Hematopoietic multipotent progenitor cell treated with erythropoietin and hydrocortisone succinate and interleukin-3 and kit ligand, for 4 days (in vitro differentiated cells): ENCODE measurements around the gene BCORL1.
A peak's percentile ranks its signal among the peaks of the same experiment; 100 is the strongest.

ENCODE experiments used
- DNase-seq: peaks from one replicate; pipeline ENCODE4 v3.0.0-alpha.2; 2015

BCORL1 gene

DNA sequence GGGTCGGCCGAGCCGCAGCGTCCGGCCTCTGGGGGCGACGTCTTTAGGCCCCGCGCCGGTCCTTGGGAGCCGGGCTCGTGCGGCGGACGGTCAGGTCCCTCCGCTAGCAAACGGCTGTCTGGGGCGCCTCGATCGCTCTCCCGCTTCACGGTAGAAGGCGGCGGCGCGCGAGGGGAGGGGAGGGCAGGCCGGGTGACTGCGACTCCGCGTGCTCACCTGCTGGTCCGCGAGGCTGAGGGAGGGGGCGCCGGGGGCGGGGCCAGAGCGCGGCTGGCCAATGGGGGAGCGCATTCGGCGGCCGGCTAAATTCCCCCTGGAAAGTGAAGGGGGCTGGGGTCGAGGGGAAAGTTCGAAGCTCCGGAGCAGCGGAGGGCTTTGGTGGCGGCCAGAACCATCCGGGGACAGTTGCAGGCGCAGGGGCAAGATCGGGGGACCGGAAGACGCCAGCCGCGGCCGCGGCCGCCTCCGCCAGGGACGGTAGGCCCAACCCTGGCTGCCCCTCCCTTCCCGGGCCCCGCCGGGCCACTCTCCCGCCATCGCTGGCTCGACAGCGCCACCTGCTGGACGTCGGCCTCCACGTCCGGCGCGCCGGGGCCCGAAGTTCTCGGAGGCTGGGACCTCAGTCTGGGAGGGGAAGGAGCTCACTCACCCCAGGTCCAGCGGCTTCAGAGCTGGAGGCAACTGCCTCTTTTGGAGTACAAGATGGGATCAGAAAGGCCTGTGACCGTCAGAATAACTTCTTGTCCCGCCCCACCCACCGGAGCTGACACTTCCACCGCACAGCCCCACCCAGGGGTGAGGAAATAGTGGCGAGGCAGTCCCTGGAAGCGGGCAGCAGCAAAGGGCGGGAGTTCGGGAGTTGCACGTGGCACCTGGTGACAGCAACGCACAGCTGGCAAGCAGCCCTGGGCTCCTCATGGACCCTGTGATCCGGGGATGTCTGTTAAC is 78.0 kb downstream of the BCORL1 start:
- DNase-seq, result peak; percentile 86

DNA sequence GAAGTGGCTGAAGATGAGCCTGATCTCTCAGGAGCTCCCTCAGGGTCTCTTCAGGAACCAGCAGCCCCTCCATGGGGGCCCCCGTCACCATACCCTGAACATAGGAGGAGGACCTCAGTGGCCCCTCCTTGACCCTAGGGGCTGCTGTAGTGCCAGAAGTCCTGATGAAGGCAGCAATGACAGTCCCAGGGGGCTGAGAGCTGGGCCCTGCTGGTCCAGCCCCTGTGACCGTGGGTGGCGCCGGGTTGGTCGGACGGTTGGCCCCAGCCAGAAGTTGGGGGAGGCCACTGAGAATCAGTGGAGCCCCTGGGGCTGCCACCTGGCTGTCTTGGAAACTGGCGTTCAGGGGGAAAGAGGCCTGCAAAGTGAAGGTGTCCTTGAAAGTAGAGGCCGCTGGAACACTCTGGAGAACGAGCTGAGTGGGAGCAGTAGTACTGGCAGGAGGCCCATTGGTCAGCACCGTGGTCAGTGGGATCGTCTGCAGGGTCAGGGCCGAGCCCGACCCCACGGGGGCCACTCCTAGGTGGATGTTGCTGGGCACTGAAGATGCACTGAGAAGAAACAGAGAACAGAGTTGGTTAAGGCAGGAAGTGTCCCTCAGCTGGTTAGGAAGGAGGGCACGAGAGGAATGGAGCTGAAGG is 84.7 kb downstream of the BCORL1 start:
- no peak for DNase-seq

DNA sequence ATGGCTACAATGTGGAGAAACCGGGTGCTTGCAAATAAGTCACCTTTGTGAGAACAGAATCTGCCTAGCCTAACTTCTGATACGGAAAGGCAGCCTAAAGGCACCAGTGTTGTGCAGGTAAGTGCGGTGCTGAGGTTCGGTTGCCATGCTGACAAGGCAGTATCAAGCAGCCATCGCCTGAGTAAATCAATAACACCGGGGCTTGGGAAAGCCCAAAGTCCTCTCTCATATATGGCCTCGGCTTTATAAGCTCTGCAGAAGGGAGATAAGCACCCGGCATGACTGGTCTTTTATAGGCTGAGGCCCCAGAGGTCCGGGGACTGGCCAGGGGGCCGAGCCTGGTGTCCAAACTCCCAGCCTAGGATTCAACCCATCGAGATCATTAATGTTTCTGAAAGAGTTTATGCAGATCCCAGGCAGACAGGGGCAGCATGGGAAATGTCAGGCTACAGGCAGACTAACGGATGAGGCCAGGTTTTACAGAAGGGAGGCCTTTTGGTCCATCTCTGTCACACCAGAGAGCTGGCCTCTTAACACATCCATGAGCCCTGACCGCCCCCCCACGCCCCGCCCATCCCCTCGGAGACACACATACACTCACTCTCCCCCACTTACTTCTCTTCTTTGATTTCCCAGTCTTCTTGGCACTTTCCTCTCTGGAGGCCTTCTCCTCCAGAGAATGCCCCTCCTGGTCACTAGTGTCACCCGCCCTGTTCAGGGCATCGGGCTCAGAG is 89.3 kb downstream of the BCORL1 start:
- no peak for DNase-seq

DNA sequence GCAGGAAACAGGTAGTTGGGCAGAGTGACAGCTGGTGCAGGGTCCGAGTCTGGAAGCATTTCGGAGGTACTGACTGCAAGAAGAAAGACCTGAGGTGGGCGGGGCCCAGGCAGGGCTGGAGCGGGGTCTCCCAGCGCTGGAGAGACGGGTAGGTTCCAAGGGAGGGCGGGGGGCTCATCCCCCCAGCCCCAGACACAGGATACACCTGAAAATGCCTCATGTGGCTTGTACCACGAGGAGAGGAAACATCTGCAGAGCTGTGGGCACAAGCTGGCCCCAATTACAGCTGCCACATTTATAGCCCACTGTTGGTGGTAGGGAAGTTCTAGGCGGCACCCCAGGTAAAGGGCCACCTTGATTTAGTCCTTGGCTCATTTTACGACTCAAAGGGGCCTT is 89.9 kb downstream of the BCORL1 start:
- DNase-seq, result no peak

DNA sequence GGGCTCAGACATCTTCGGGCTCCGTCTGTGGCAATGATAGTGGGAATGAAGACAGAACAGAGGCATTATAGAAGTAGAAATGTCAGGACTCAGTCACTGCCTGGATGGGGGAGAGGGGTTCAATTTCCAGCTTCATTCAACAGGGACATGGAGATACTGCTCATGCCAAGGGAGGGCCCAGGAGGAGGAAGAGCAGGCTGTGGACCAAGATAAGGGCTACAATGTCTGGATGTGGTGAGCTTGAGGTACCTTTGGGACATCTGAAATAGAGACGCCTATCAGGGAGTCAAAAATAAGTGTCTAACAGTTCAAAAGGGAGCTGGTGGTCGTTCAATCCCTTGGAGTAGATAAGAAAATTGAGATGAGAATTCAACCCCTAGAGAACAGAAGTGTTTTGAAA is 93.3 kb downstream of the BCORL1 start:
- DNase-seq, result peak; percentile 84

DNA sequence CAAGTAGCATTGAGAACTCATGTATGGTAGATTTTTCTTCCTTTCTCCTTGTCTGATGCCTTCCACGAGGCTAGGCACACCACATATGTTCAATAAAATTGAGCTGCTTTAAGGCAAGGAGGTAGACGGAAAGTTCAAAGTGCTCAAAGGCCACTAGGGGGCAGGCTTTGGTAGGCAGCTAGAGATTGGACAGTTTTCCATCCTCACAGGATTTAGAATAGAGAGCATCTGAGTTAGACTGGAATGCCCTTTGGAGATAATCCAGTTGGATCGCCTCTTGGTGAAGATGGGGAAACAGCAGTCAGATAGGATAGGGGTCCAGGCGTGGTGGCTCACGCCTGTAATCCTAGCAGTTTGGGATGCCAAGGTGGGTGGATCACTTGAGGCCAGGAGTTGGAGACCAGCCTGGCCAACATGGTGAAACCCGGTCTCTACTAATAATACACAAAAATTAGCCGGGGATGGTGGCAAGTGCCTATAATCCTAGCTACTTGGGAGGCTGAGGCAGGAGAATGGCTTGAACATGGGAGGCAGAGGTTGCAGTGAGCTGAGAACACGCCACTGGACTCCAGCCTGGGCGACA is 97.5 kb downstream of the BCORL1 start:
- DNase-seq, result peak; percentile 84

DNA sequence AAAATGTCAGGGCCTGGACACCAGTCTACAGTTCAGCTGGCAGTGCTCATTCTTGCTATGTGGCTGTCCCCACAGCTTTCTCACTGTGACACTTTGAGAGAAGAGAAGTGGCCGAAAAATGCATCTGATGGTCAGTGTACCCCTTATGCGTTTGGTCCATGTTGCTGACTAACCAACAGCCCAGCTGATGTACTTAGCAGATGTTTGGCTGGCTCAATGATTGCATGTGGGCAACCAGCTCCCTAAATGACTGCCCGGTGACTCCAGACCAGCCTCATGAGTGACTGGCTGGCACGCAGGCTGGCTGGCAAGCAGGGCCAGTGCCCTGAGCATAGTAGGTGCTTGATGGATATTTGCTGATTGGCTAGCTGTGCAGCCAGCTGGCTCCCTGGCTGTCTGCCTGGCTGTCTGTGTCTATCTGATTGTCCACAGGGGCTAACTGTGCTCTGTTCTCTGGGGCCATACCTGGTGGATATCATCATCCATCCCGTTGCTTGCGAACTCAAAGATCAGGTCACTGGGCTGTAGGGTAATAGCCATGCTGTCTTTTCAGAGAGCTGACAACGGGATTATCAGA is 98.4 kb downstream of the BCORL1 start:
- no peak for DNase-seq

DNA sequence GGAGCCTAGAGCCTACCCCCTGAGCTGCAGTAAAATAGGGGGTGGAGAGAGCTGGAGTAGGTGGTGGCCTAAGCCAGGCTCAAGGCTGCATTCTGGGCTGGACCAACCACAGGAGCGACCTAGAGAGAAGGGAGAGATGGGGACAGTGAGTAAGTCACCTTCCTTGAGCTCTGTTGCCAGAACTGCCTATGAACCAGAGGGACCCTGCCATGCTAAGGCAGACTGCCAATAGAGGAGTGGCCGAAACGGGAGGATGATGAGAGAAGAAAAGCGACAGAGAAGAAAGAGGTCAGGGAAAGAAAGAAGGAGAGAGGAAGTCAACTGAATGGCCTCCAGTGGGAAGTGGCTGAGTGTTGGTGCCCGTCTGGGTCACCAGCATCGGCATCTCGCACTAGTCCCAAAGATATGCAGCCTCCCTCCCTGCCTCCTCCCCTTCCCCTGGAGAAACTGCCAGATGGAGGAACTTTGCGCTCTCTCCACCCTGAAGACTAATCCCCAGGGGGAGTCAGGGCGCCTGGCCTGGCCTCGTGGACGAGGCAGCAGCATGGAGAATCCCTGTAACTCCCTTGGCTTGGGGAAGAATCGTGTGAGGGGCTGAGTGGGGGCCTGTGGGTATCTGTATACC is 99.1 kb downstream of the BCORL1 start:
- DNase-seq, result peak; percentile 31

DNA sequence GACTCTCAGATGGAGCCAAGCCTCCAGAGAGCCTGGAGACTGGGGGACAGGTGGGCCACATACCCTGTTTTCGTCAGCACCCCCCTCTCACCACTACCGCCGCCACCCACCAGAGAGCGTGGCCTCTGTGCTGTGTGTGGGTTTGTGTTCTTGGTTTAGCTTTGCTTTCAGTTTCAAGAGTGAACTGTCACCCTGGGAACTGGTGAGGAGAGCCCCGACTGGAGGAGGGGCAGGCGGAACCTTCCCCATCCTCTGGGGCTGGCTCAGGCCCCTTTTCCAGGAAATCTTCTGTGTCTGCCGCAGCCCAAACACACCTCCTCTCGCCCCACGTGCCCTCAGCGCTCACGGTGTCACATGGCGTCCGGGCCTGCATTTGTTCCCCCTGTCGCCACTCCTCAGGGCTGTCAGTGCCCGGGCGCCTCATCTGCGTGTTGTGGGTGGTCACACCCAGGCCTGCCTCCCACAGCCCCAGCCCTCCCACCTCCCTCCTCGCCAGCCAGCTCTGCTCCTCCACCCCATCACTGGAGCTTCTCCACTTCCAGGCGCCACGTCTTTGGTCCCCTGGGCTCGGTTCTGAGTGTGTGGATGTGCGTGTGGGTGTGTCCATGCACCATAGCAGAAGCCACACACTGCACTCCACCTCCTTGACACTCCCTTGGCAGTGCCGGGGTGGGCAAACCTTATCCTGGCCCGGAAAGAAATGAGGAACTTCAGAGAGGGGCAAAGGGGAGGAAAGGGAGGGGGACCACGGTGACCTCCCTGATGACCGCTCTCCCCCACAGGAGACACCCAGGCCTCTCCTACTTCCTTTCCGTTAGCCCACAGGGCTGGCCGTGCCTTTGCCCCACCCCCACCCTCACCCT is 100.0 kb downstream of the BCORL1 start:
- peak; percentile 91 for DNase-seq

DNA sequence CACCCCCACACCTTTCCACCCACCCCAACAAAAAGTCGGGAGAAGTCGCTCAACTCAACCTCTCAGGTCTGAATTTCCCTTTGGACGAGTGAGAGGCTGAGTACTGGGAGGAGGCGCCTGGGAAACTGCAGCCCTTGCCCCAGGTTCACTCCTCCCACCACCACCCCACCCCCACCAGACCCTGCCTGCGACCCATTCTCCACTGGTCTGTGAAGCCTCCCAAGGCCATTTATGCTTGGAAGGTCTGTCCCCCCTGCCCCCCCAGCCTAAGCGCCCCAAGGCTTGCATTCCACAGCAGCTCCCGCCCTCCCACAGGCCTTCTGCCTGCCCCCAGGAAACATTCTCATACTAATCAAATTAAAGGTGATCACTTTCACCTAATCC is 100.7 kb downstream of the BCORL1 start:
- DNase-seq, result peak; percentile 65

DNA sequence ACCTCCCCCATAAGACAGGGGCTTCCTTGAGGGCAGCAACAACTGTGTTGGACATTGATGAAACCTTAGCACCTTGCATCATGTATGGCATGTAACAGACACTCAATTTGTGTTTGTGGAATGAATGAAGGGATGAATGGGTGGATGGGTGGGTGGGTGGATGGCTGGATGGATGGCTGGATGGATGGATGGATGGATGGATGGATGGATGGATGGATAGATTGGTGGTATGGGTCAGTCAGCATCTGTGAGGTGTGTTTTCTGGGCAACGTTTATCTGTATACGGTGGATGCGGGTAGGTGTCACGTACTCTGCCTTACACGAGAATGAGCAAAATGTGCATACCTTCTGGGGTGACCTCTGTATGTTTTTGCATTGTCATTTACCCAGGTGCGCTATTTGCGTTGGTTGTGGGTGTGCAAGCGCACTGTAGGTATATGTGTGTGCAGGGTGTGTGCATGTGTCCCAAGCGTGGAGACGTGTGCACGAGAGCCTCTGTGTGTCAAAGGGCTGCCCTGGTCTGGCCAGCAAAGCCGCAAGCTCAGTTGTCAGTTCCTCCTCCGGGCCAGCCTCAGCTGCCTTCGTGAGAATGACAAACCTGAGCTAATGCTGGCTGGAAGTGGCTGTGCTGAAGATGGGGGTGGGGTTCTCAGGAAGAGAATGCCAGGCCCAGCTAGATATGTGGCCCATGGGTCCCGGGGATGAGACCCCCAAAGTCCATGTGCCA is 101.4 kb downstream of the BCORL1 start:
- peak; percentile 79 for DNase-seq

DNA sequence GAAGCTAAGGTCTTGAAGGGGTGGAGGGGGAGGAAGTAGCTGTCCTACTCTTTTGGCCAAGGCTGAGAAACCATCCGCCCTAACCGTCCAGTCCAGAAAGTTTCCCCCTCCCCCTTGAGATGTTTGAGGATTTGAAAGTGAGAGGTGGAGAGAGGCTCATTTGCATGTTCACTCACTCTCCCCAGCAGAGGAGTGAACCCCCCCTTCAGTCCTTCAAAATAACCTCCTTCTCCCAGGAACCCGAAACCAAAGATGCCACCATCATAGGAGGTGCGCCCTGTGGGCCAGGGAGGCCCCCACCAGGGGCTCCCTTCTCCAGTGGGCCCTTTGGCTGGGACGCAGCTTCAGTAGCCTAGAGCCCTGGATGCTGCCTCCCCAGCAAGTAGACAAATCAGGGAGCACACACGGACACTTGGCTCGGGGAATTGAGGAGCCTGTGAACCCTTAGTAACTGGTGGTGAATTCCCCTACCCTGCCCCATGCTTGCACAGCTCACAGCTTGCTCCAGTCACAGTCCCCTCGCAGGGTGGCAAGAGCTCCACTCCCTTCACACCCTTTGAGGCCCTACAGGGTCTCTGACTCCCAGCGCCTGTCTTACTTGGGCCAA is 102.3 kb downstream of the BCORL1 start:
- peak; percentile 56 for DNase-seq

DNA sequence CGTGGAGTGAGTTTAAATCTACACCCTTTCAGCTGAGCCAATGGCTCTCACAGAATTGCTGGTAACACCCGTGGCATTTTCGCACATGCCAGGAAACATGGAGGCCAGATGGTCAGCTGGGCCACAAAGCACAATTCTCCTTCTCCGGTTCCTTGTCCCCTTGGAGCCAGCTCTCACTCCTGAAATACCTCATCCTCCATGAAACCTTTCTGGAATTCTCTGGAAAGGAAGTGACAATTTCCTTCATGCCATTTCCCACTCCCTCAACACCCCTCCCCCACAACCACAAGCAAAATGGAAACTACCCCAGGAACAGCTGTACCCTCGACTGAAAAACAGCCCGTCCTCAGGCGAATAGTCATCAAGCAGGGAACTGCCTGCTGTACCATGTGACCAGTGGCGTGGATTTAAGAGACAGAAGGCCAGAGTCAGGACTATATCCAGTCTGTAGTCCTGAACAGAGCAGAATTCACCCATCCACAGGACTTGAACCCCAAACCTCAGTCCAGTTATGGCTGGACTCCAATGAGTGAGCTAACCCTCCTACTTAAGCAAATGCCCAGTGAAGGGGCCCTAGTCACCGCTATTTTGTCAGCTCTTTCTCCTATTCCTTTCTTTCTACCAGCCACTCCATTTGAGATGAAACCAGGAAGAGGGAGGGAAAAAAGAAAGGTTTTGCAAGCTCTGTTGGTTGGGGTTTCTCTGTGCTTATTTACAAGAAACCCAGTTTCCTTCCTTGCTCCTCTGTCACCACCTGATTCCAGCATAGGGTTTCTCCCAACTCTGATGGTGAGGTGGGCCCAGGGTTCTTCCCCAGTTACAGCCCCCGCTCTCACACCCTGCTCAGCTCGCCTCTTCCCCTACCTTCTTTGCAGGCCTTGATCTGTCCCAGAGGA is 103.4 kb downstream of the BCORL1 start:
- DNase-seq, result no peak

DNA sequence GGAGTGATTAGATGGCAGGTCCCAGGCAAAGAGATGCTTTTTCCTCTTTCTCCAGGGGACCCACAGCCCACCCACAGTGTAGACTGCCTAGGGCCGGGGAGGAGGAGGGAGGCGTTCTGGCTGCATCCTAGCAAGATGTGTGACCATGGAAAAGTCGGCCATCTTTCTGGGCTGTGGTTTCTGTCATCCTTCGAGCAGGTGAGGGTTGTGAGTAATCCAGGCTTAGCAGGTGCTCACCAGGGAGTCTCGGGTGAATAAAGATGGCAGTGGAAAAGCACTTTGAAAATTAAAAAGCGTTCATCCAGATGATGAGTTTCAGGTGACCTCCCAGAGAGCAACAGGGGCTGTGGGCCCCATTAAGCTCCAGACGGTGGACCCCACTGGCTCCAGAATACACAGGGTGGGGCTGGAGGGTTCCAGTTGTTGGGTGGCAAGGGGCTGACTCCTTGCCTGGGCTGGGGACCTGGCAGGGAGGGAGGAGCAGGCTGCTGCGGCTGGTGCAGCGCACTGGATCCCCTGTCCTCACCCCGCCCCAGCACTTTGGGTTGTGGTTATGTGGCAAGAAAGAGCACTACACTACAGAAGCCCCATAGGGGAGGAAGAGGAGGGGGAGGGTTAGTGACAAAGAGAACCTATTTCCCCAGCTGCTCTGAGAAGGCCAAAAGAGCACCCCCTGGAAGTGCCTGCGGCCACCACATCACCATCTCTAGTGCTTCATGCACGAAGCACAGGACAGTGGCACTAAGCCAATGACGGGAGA is 104.2 kb downstream of the BCORL1 start:
- DNase-seq, result peak; percentile 94

DNA sequence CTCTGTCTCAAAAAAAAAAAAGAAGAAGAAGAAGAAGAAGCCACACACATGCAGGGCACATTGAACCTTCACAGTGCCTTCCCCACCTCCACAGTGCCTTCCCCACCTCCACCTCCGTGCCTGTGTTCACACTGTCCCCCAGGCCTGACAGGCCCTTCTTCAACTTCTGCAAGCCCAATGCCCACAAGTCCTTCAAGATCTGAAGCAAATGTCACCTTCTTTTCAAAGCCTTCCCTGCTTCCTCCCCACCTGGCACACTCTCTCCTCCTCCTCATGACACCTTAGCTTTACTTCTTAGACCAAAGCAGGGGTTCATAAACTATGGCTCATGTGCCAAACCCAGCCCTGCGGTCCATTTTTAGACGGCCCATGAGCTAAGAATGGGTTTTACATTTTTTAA is 107.9 kb downstream of the BCORL1 start:
- DNase-seq, result no peak

DNA sequence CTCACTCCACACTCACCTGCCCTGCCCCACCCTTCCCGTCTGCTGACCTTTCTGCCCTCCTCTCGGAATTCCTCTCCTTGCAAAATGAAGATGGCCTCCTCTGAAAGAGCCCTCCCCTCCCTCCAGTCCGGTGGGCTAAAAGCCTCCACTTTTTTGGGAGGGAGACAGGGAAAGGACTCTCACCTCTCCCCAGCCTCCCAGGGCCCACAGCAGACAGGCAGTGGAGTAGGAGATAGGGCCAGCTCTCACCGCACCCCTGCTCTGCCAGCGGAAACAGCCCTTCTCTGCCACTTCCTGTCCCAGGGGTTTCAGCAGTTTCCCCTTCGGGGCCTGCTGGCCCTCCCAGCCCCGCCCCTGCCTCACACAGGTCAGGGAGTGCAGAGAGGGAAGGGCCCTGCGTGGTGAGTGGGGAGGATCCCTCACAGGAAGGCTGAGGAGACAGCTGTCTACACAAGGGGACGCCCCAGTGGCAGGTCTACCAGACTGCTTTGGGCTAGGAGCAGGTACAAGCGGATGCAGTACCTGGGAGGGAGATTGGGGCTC is 109.6 kb downstream of the BCORL1 start:
- peak; percentile 94 for DNase-seq

DNA sequence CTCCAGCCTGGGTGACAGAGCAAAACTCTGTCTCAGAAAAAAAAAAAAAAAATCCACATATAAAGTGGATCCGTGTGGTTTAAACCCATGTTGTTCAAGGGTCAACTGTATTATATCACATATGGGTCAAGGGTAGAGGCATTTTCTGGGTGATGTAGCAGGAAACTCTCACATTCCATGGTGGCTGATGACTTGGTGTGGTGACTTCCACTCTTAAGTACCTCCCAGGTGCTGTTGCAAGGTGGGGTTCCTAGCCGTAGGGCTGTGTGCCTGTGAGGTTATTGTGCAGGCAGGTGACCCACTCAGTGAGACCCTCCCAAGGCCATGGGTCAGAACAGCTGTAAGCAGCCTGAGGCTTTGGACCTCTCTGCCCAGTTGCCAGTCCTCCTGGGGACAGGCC is 110.8 kb downstream of the BCORL1 start:
- DNase-seq, result no peak

DNA sequence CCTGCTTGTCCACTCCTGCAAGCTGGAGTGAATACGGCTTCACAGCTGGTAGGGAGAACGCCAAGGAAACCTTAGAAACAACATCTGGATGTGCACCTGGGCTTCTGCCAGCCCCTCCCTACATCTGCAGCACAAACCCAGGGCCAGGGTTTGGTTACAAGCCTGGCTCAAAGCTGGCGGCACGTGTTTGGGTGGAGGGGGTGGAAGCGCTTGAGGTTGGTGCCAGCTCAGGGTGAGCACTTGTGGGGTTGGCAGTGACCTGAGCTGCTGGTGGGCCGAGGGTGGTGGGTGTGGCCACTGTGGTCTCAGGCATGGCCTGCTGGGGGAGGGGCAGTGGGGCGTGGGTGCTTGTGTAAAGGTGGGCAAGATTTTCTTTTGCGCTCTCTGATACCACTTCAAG is 112.3 kb downstream of the BCORL1 start:
- peak; percentile 66 for DNase-seq
